Measurements from ENCODE around the gene NDOR1. TPM values are rescaled to one million over a fixed set of nuclear protein-coding genes. Genes with fewer than 3 reads are reported as not detected.

The NDOR1 gene
- polyA plus RNA-seq, 1 experiment, result 7.1 TPM

DNA sequence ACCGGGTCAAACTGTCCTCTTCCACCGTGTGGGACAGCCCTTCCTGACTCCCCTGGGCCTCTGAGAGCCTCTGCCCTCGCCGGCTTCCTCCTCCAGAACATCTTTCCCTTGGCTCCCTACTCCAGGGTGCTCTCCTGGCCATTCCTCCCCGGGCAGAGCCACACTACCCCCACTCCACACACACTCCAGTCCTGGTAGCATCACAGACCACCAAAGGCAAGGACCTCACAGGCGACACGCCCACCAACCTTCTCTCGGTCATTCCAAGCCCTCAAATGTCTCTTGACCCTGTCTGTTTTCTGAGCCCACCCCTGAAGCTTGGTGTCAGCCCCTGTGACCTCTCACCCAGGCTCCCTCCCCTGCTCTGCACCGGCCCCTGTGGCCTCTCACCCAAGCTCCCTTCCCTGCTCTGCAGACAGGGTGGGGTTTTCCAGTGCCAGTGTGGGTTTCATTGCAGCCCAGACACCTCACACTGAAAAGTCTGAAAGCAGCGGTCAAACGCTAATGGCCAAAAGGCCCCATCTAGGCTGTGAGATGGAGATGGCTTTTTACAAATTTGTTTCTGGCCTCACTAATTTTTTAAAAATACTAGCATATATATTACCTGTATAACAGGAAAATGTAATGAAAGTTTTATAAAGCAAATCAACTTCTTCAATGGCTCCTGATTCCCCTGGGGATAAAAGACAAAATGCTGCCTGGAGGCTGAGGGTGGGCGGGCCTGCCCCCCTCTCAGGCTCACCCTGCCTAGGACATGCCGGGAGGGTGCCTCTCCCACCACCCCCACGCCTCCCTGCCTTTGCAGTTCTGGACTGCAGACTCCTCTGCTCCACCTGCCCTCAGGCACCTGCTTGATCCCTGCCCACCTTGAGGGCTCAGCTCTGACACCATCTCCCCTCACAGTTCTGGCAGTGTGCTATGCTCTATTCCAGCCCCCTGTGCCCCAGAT lies 46.1 kb upstream of the NDOR1 start:
- Histone ChIP-seq H3K27me3 (ENCODE audit: control insufficient read depth, insufficient read depth, low read length) (peaks cover 22% of the 10 kb centered on the region), H3K36me3 (ENCODE audit: control insufficient read depth, insufficient read depth, low read length) (no peaks in the 10 kb centered on the region), H3K4me3 (ENCODE audit: low read depth, low read length) (no peak overlapping the region)
- DNase-seq (ENCODE audit: low read depth), result no peak
- POLR2A ChIA-PET, result no interaction called here
- TF ChIP-seq, protein P1, sequence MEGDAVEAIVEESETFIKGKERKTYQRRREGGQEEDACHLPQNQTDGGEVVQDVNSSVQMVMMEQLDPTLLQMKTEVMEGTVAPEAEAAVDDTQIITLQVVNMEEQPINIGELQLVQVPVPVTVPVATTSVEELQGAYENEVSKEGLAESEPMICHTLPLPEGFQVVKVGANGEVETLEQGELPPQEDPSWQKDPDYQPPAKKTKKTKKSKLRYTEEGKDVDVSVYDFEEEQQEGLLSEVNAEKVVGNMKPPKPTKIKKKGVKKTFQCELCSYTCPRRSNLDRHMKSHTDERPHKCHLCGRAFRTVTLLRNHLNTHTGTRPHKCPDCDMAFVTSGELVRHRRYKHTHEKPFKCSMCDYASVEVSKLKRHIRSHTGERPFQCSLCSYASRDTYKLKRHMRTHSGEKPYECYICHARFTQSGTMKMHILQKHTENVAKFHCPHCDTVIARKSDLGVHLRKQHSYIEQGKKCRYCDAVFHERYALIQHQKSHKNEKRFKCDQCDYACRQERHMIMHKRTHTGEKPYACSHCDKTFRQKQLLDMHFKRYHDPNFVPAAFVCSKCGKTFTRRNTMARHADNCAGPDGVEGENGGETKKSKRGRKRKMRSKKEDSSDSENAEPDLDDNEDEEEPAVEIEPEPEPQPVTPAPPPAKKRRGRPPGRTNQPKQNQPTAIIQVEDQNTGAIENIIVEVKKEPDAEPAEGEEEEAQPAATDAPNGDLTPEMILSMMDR (IDR thresholded peaks at IDR 0.05; ENCODE audit: insufficient read depth, low read depth, low read length), result no peak
- CTCF ChIA-PET, result no interaction called here

DNA sequence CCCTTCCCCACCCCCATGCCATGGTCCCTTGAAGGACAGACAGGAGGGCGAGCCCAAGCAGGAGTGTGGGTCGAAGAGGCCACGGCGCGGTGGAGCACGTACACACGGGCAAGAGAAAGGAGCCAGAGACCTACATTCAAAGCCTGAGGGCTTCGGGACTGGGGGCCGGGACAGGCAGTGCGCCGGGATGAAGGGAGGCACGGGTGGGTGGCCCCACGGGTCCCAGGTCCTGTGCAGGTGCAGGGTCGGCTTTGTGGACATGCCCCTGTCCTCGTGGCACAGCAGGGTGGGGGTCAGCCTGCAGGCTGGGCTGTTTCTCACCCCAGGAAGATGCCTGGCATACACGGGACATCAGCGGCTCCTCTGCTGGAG lies 45.5 kb upstream of the NDOR1 start:
- no peak for DNase-seq (ENCODE audit: low read depth)
- POLR2A ChIA-PET, result no interaction called here
- TF ChIP-seq, protein P1 (IDR thresholded peaks at IDR 0.05; ENCODE audit: insufficient read depth, low read depth, low read length), result no peak
- no peaks in the 10 kb centered on the region for H3K36me3 ChIP-seq (ENCODE audit: control insufficient read depth, insufficient read depth, low read length)
- CTCF ChIA-PET, result interaction anchor here (1.0 kb wide), 1 partner anchor 11 kb away, joined by 3 read pairs; no protein-coding TSS in a partner anchor
- H3K4me3 ChIP-seq (ENCODE audit: low read depth, low read length), result no peak overlapping the region
- H3K27me3 ChIP-seq (ENCODE audit: control insufficient read depth, insufficient read depth, low read length), result peaks cover 22% of the 10 kb centered on the region

DNA sequence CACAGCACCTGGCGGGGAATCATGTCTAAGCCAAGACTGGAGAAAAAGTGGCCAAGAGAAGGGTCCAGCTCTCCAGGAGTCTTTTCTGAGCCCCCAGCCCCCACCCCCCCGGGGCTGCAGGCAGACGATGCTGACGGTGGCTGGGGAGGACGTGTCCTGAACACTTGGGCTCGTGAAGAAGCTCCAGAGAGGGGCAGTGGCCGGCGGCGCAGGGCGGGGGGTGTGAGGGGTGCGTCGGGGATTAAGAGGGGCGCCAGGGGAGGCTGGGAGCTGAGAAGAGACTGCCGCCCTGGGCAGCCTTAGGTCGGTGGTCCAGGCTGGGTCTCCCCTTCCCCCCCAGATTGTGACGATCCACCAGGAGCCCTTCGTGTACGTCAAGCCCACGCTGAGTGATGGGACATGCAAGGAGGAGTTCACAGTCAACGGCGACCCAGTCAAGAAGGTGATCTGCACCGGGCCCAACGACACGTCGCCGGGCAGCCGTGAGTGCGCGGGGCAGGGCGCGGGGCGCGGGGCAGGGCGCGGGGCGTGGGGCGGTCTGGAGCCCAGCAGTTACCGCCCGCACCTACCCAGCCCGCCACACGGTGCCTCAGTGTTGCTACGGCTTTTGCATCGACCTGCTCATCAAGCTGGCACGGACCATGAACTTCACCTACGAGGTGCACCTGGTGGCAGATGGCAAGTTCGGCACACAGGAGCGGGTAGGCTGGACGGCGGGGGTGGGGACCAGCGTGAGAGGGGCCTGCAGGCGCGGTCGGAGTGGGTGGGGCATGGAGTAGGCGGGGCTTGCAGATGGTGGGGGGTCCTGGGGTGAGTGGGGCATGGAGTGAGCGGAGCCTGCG lies 44.6 kb upstream of the NDOR1 start:
- no peak for DNase-seq (ENCODE audit: low read depth)
- Histone ChIP-seq H3K36me3 (ENCODE audit: control insufficient read depth, insufficient read depth, low read length) (no peaks in the 10 kb centered on the region), H3K27me3 (ENCODE audit: control insufficient read depth, insufficient read depth, low read length) (peaks cover 22% of the 10 kb centered on the region), H3K4me3 (ENCODE audit: low read depth, low read length) (no peak overlapping the region)
- POLR2A ChIA-PET, result no interaction called here
- TF ChIP-seq, protein P1 (IDR thresholded peaks at IDR 0.05; ENCODE audit: insufficient read depth, low read depth, low read length), result no peak
- CTCF ChIA-PET, result interaction anchor here (1.0 kb wide), 1 partner anchor 10 kb away, joined by 3 read pairs; no protein-coding TSS in a partner anchor

DNA sequence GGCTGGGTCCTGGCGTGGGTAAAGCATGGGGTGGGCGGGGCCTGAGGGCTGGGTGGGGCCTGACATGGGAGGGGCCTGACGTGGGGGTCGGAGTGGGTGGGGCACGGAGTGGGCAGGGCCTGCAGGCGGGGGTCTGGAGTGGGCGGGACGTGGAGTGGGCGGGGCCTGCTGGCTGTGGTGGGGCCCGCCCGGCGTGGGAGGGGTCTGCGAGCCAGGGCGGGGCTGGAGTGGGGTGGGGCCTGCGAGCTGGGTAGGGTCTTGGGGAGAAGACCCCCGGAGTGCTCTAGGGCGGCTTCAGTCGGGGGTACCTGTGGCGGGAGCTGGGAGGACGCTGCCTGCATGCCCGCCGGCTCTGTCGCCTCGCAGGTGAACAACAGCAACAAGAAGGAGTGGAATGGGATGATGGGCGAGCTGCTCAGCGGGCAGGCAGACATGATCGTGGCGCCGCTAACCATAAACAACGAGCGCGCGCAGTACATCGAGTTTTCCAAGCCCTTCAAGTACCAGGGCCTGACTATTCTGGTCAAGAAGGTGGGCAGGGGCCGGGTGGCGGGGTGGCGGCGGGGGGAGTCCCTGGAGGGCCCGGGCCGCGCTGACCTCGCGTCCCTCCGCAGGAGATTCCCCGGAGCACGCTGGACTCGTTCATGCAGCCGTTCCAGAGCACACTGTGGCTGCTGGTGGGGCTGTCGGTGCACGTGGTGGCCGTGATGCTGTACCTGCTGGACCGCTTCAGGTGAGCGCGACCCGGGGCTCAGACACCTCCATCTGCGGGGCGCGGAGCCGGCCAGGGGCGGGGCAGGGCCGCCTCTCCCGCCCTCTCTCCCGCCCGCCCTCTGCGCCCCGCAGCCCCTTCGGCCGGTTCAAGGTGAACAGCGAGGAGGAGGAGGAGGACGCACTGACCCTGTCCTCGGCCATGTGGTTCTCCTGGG lies 43.7 kb upstream of the NDOR1 start:
- no peak for DNase-seq (ENCODE audit: low read depth)
- no peak overlapping the region for H3K4me3 ChIP-seq (ENCODE audit: low read depth, low read length)
- TF ChIP-seq, protein P1 (IDR thresholded peaks at IDR 0.05; ENCODE audit: insufficient read depth, low read depth, low read length), result no peak
- POLR2A ChIA-PET, result no interaction called here
- peaks cover 29% of the 10 kb centered on the region for H3K27me3 ChIP-seq (ENCODE audit: control insufficient read depth, insufficient read depth, low read length)
- CTCF ChIA-PET, result interaction anchor here (1.0 kb wide), 1 partner anchor 65 kb away, joined by 4 read pairs; no protein-coding TSS in a partner anchor
- no peaks in the 10 kb centered on the region for H3K36me3 ChIP-seq (ENCODE audit: control insufficient read depth, insufficient read depth, low read length)
